ENCODE results near the gene KCNK16.

The KCNK16 gene

GRCh38 chr6:39320363-39320984, 2.0 kb downstream of the KCNK16 start:
- no peak for DNase-seq (ENCODE audit: low read depth)
- TF ChIP-seq, protein P1, sequence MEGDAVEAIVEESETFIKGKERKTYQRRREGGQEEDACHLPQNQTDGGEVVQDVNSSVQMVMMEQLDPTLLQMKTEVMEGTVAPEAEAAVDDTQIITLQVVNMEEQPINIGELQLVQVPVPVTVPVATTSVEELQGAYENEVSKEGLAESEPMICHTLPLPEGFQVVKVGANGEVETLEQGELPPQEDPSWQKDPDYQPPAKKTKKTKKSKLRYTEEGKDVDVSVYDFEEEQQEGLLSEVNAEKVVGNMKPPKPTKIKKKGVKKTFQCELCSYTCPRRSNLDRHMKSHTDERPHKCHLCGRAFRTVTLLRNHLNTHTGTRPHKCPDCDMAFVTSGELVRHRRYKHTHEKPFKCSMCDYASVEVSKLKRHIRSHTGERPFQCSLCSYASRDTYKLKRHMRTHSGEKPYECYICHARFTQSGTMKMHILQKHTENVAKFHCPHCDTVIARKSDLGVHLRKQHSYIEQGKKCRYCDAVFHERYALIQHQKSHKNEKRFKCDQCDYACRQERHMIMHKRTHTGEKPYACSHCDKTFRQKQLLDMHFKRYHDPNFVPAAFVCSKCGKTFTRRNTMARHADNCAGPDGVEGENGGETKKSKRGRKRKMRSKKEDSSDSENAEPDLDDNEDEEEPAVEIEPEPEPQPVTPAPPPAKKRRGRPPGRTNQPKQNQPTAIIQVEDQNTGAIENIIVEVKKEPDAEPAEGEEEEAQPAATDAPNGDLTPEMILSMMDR (conservative IDR thresholded peaks at IDR 0.05; ENCODE audit: low read length) = no peak
- H3K4me3 ChIP-seq (ENCODE audit: low read length) = no peak overlapping the region

GRCh38 chr6:39319621-39320362, 2.7 kb downstream of the KCNK16 start:
- TF ChIP-seq, protein P1 (conservative IDR thresholded peaks at IDR 0.05; ENCODE audit: low read length) = no peak
- DNase-seq (ENCODE audit: low read depth) = no peak
- H3K4me3 ChIP-seq (ENCODE audit: low read length) = no peak overlapping the region

GRCh38 chr6:39317256-39317655, 5.2 kb downstream of the KCNK16 start:
- DNase-seq (ENCODE audit: low read depth) = no peak
- TF ChIP-seq, protein P1 (conservative IDR thresholded peaks at IDR 0.05; ENCODE audit: low read length) = no peak
- H3K4me3 ChIP-seq (ENCODE audit: low read length) = no peak overlapping the region

- DNase-seq (ENCODE audit: low read depth) = no peak
- TF ChIP-seq, protein P1 (conservative IDR thresholded peaks at IDR 0.05; ENCODE audit: low read length) = no peak
- H3K4me3 ChIP-seq (ENCODE audit: low read length) = no peak within 1 kb of the TSS
Measured at GRCh38 chr6:39314273-39314795, 8.2 kb downstream of the KCNK16 start, which contains the start of gene KCNK17. Gene KCNK17, minus strand, starts transcription at chr6:39314419. Its CDS starts 99 bp downstream, at chr6:39314320.

GRCh38 chr6:39313526-39314272, 8.8 kb downstream of the KCNK16 start:
- TF ChIP-seq, protein P1 (conservative IDR thresholded peaks at IDR 0.05; ENCODE audit: low read length) = no peak
- DNase-seq (ENCODE audit: low read depth) = no peak
- H3K4me3 ChIP-seq (ENCODE audit: low read length) = no peak overlapping the region

- no peak for DNase-seq (ENCODE audit: low read depth)
- no peak overlapping the region for H3K4me3 ChIP-seq (ENCODE audit: low read length)
- TF ChIP-seq, protein P1 (conservative IDR thresholded peaks at IDR 0.05; ENCODE audit: low read length) = no peak
Measured at GRCh38 chr6:39312912-39313525, 9.5 kb downstream of the KCNK16 start.
